Suprapubic skin (tissue), 4 donors: ENCODE data around the gene MLH3. TPM values are rescaled to one million over a fixed set of nuclear protein-coding genes. Genes with fewer than 3 reads are reported as not detected.
A peak's percentile ranks its signal among the peaks of the same experiment; 100 is the strongest.

Experiments
- DNase-seq, 2 donors: peaks; one replicate each; pipeline ENCODE4 v3.0.0-alpha.2; 2019; ENCODE audit warnings: low spot score in 2 of 2
- H3K27ac ChIP-seq: fragments of 200-600 bp; sonication (generic); one replicate; pipeline ENCODE4 v1.5.1; 2019
- H3K27me3 ChIP-seq: fragments of 200-600 bp; sonication (generic); one replicate; pipeline ENCODE4 v1.5.1; 2019
- H3K36me3 ChIP-seq: fragments of 200-600 bp; sonication (generic); one replicate; pipeline ENCODE4 v1.5.1; 2019
- H3K4me1 ChIP-seq: fragments of 200-600 bp; sonication (generic); one replicate; pipeline ENCODE4 v1.5.1; 2019
- H3K4me3 ChIP-seq: fragments of 200-600 bp; sonication (generic); one replicate; pipeline ENCODE4 v1.5.1; 2019; ENCODE audit warnings: mild to moderate bottlenecking
- H3K9me3 ChIP-seq: fragments of 200-600 bp; sonication (generic); one replicate; pipeline ENCODE4 v1.5.1; 2019
- CTCF ChIP-seq, 2 donors: fragments of 200-600 bp in 1 of 2; fragments of 450-650 bp in 1 of 2; sonication (generic) in 1 of 2; IDR thresholded peaks; one replicate each; pipeline ENCODE4 v1.5.1; 2016 to 2019; ENCODE audit warnings: antibody characterized with exemption in 2 of 2, mild to moderate bottlenecking in 1 of 2, moderate library complexity in 1 of 2
- EP300 ChIP-seq: sonication (generic); formaldehyde crosslinking; IDR thresholded peaks from one replicate; pipeline ENCODE4 v1.6.1; 2017; ENCODE audit warnings: antibody characterized with exemption
- POLR2A ChIP-seq, 2 donors: fragments of 450-650 bp; IDR thresholded peaks; one replicate each; pipeline ENCODE4 v1.6.1; 2017; ENCODE audit warnings: antibody characterized with exemption in 2 of 2, mild to moderate bottlenecking in 2 of 2, moderate library complexity in 2 of 2
- POLR2AphosphoS5 ChIP-seq, 3 donors: sonication (generic); formaldehyde crosslinking; IDR thresholded peaks; one replicate each; pipeline ENCODE4 v1.6.1; 2017; ENCODE audit warnings: antibody characterized with exemption in 3 of 3
- WGBS: methylation state at CpG from one replicate; pipeline ENCODE4 v1.1.5; 2018; 5-methylcytosine and 5-hydroxymethylcytosine counted together
- total RNA-seq, 4 donors: library from RNA; depleted of rRNA; stranded (reverse); fragments of >200 nt; gene quantifications; one replicate each; pipeline ENCODE4 v1.1.0, GENCODE V29; 2016

MLH3 gene
- total RNA-seq, 4 donors from 2014 or later: 8.6 to 27.0 (median 14.1) TPM

- TF ChIP-seq CTCF (IDR thresholded peaks at IDR 0.05) (no peak), POLR2A (IDR thresholded peaks at IDR 0.05) (no peak), EP300 (no peak), POLR2AphosphoS5 (IDR thresholded peaks at IDR 0.05) (no peak)
- Histone ChIP-seq H3K4me1 (peaks cover 5% of the 10 kb centered on the region), H3K27ac (peak overlapping the region; percentile 41), H3K4me3 (no peak overlapping the region), H3K36me3 (peaks cover 38% of the 10 kb centered on the region), H3K9me3 (no peaks in the 10 kb centered on the region), H3K27me3 (no peaks in the 10 kb centered on the region)
- WGBS: 61% methylated on average over 2 of the region's 2 CpGs
- DNase-seq: no peak
Observed at GRCh38 chr14:75032939-75033338, 18.3 kb downstream of the MLH3 start.

- Histone ChIP-seq H3K4me3 (no peak overlapping the region), H3K27me3 (no peaks in the 10 kb centered on the region), H3K27ac (no peak overlapping the region), H3K36me3 (peaks cover 38% of the 10 kb centered on the region), H3K4me1 (peaks cover 2% of the 10 kb centered on the region), H3K9me3 (no peaks in the 10 kb centered on the region)
- WGBS: 0% methylated on average over 1 of the region's 1 CpG
- no peak for DNase-seq
- TF ChIP-seq POLR2A (IDR thresholded peaks at IDR 0.05) (no peak), POLR2AphosphoS5 (IDR thresholded peaks at IDR 0.05) (no peak), CTCF (IDR thresholded peaks at IDR 0.05) (no peak), EP300 (no peak)
Observed at GRCh38 chr14:75030147-75030546, 21.1 kb downstream of the MLH3 start.

GRCh38 chr14:75025876-75026275 is 25.4 kb downstream of the MLH3 start:
- WGBS: 95% methylated on average over 2 of the region's 2 CpGs
- Histone ChIP-seq H3K4me1 (no peaks in the 10 kb centered on the region), H3K36me3 (peaks cover 33% of the 10 kb centered on the region), H3K27me3 (no peaks in the 10 kb centered on the region), H3K9me3 (no peaks in the 10 kb centered on the region), H3K4me3 (no peak overlapping the region), H3K27ac (no peak overlapping the region)
- no peak for DNase-seq
- no peak for TF ChIP-seq POLR2AphosphoS5 (IDR thresholded peaks at IDR 0.05)
- no peak for TF ChIP-seq CTCF (IDR thresholded peaks at IDR 0.05)
- no peak for TF ChIP-seq EP300
- TF ChIP-seq POLR2A (IDR thresholded peaks at IDR 0.05): no peak

GRCh38 chr14:75025082-75025481 is 26.2 kb downstream of the MLH3 start:
- H3K4me3 ChIP-seq: no peak overlapping the region
- H3K27me3 ChIP-seq: no peaks in the 10 kb centered on the region
- no peak for DNase-seq
- no peaks in the 10 kb centered on the region for H3K4me1 ChIP-seq
- WGBS: 86% methylated on average over 4 of the region's 4 CpGs
- TF ChIP-seq POLR2AphosphoS5 (IDR thresholded peaks at IDR 0.05) (no peak), EP300 (no peak)
- H3K36me3 ChIP-seq: peaks cover 36% of the 10 kb centered on the region
- no peaks in the 10 kb centered on the region for H3K9me3 ChIP-seq
- H3K27ac ChIP-seq: no peak overlapping the region

- H3K9me3 ChIP-seq: no peaks in the 10 kb centered on the region
- H3K27me3 ChIP-seq: no peaks in the 10 kb centered on the region
- no peak overlapping the region for H3K4me3 ChIP-seq
- 100% methylated on average over 1 of the region's 1 CpG for WGBS
- H3K27ac ChIP-seq: no peak overlapping the region
- TF ChIP-seq CTCF (IDR thresholded peaks at IDR 0.05) (no peak), EP300 (no peak), POLR2A (IDR thresholded peaks at IDR 0.05) (no peak), POLR2AphosphoS5 (IDR thresholded peaks at IDR 0.05) (no peak)
- peaks cover 51% of the 10 kb centered on the region for H3K36me3 ChIP-seq
- no peak for DNase-seq
- H3K4me1 ChIP-seq: peaks cover 6% of the 10 kb centered on the region
Observed at GRCh38 chr14:75023108-75023507, 28.2 kb downstream of the MLH3 start.

GRCh38 chr14:75022655-75023054 is 28.6 kb downstream of the MLH3 start:
- H3K9me3 ChIP-seq: no peaks in the 10 kb centered on the region
- H3K36me3 ChIP-seq: peaks cover 56% of the 10 kb centered on the region
- no peak overlapping the region for H3K27ac ChIP-seq
- H3K4me3 ChIP-seq: no peak overlapping the region
- peaks cover 6% of the 10 kb centered on the region for H3K4me1 ChIP-seq
- no peak for DNase-seq
- TF ChIP-seq POLR2A (IDR thresholded peaks at IDR 0.05): no peak
- no peak for TF ChIP-seq EP300
- no peak for TF ChIP-seq POLR2AphosphoS5 (IDR thresholded peaks at IDR 0.05)
- no peak for TF ChIP-seq CTCF (IDR thresholded peaks at IDR 0.05)
- WGBS: 78% methylated on average over 8 of the region's 8 CpGs
- no peaks in the 10 kb centered on the region for H3K27me3 ChIP-seq
